Urinary bladder (tissue), 4 donors: ENCODE measurements around the gene CA6. TPM values are rescaled to one million over a fixed set of nuclear protein-coding genes. Genes with fewer than 3 reads are reported as not detected.
"Not testable (repeated sequence)": the region's sequence is repeated elsewhere in the genome, so short reads cannot be mapped to it uniquely, and the experiment has no call there.

Experiments
- DNase-seq: peaks from one replicate; pipeline ENCODE4 v3.0.0-alpha.2; 2015; ENCODE audit errors: extremely low spot score
- H3K27ac ChIP-seq: one replicate; pipeline ENCODE4 v1.5.1; 2013; ENCODE audit warnings: low read depth, mild to moderate bottlenecking, moderate library complexity
- H3K36me3 ChIP-seq: one replicate; pipeline ENCODE4 v1.6.1; 2013; ENCODE audit warnings: mild to moderate bottlenecking, moderate library complexity; ENCODE audit not compliant: insufficient read depth
- H3K4me1 ChIP-seq: one replicate; pipeline ENCODE4 v1.6.1; 2013; ENCODE audit warnings: mild to moderate bottlenecking, moderate library complexity; ENCODE audit not compliant: insufficient read depth
- H3K4me3 ChIP-seq: one replicate; pipeline ENCODE4 v1.5.1; 2013; ENCODE audit warnings: low read depth, low read length
- WGBS: extraction: QIAGEN DNeasy Blood & Tissue Kit; methylation state at CpG from one replicate; pipeline ENCODE4 v1.1.7; 2013; 5-methylcytosine and 5-hydroxymethylcytosine counted together
- polyA plus RNA-seq: library from polyadenylated mRNA; stranded (reverse); fragments of 200-250 nt; gene quantifications from one replicate; pipeline ENCODE4 v1.2.3, GENCODE V29; 2013
- total RNA-seq: library from RNA; depleted of rRNA; stranded (reverse); fragments of >200 nt; gene quantifications from one replicate; pipeline ENCODE4 v1.2.3, GENCODE V29; 2014
- donor health status: healthy with polysubstance abuse.
- donor health status: healthy.

The CA6 gene
- total and polyA plus RNA-seq, 2 donors = not detected

- Histone ChIP-seq H3K4me1 (no peaks in the 10 kb centered on the region), H3K36me3 (no peaks in the 10 kb centered on the region), H3K4me3 (no peak overlapping the region), H3K27ac (no peak overlapping the region)
- no peak for DNase-seq
- WGBS = 62% methylated on average over 21 of the region's 21 CpGs
Observed at GRCh38 chr1:9009438-9010370, 64.0 kb downstream of the CA6 start.

- Histone ChIP-seq H3K27ac (no peak overlapping the region), H3K4me3 (no peak overlapping the region), H3K36me3 (no peaks in the 10 kb centered on the region), H3K4me1 (no peaks in the 10 kb centered on the region)
- DNase-seq = no peak
- WGBS = 81% methylated on average over 8 of the region's 8 CpGs
Observed at GRCh38 chr1:9010781-9011323, 65.2 kb downstream of the CA6 start.

- no peaks in the 10 kb centered on the region for H3K4me1 ChIP-seq
- WGBS = 86% methylated on average over 8 of the region's 8 CpGs
Observed at GRCh38 chr1:9013819-9014218, 68.2 kb downstream of the CA6 start.

GRCh38 chr1:9014475-9015375 lies 69.1 kb downstream of the CA6 start:
- Histone ChIP-seq H3K4me1 (no peaks in the 10 kb centered on the region), H3K27ac (no peak overlapping the region), H3K4me3 (no peak overlapping the region), H3K36me3 (no peaks in the 10 kb centered on the region)
- no peak for DNase-seq
- WGBS = 85% methylated on average over 36 of the region's 36 CpGs

More at GRCh38 chr1:9013819-9014218, 68.2 kb downstream of the CA6 start:
- no peak overlapping the region for H3K27ac ChIP-seq
- DNase-seq = no peak
- no peak overlapping the region for H3K4me3 ChIP-seq
- H3K36me3 ChIP-seq = no peaks in the 10 kb centered on the region

- no peaks in the 10 kb centered on the region for H3K4me1 ChIP-seq
- H3K4me3 ChIP-seq = no peak overlapping the region
- WGBS = 79% methylated on average over 5 of the region's 5 CpGs
- no peak for DNase-seq
- no peak overlapping the region for H3K27ac ChIP-seq
- H3K36me3 ChIP-seq = no peaks in the 10 kb centered on the region
Observed at GRCh38 chr1:9016455-9016854, 70.8 kb downstream of the CA6 start.

GRCh38 chr1:9018333-9018732 lies 72.7 kb downstream of the CA6 start:
- Histone ChIP-seq H3K27ac (no peak overlapping the region), H3K4me3 (no peak overlapping the region), H3K36me3 (no peaks in the 10 kb centered on the region), H3K4me1 (no peaks in the 10 kb centered on the region)
- peak; percentile 26 for DNase-seq
- WGBS = 28% methylated on average over 13 of the region's 13 CpGs

- 52% methylated on average over 4 of the region's 4 CpGs for WGBS
- Histone ChIP-seq H3K27ac (no peak overlapping the region), H3K4me3 (no peak overlapping the region), H3K4me1 (no peaks in the 10 kb centered on the region), H3K36me3 (no peaks in the 10 kb centered on the region)
- DNase-seq = no peak
Observed at GRCh38 chr1:9019896-9020295, 74.2 kb downstream of the CA6 start.

GRCh38 chr1:9020305-9020704 lies 74.6 kb downstream of the CA6 start:
- WGBS = 66% methylated on average over 6 of the region's 6 CpGs
- Histone ChIP-seq H3K4me3 (no peak overlapping the region), H3K27ac (no peak overlapping the region), H3K36me3 (no peaks in the 10 kb centered on the region), H3K4me1 (no peaks in the 10 kb centered on the region)
- DNase-seq = no peak

- H3K36me3 ChIP-seq, H3K27ac ChIP-seq, DNase-seq, H3K4me1 ChIP-seq, H3K4me3 ChIP-seq: not testable (repeated sequence)
- 68% methylated on average over 14 of the region's 15 CpGs for WGBS
Observed at GRCh38 chr1:9022026-9022738, 76.5 kb downstream of the CA6 start.

GRCh38 chr1:9022773-9023172 lies 77.1 kb downstream of the CA6 start:
- H3K36me3 ChIP-seq = no peaks in the 10 kb centered on the region
- 98% methylated on average over 10 of the region's 10 CpGs for WGBS
- H3K4me3 ChIP-seq = no peak overlapping the region
- no peaks in the 10 kb centered on the region for H3K4me1 ChIP-seq
- H3K27ac ChIP-seq = no peak overlapping the region
- no peak for DNase-seq
